Measurements from ENCODE around the gene PLA2G4A.

GRCh38 chr1:186849271-186849671 lies 20.5 kb downstream of the PLA2G4A start:
- TF ChIP-seq CTCF (conservative IDR thresholded peaks at IDR 0.05; ENCODE audit: low read length) (no peak), EZH2phosphoT487 (IDR thresholded peaks at IDR 0.05; ENCODE audit: borderline replicate concordance) (no peak)

Data from Loucy (cell line).